ENCODE data around the gene DBNDD2.

DNA sequence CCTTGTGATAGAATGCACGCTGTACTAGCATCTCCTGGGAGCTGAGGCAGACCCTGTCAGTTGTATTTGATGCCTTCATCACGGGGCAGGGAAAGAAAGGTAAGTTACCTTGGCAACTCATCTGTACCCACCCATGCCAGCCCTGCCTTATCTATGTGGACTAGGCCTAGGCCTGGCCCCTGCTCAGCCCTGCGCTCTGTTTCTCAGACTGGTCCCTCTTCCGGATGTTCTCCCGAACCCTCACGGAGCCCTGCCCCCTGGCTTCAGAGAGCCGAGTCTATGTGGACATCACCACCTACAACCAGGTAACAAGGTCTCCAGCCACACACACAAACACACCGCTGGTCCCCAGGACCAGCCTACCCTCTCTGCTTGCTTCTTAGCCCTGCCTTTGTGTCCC lies 12.0 kb downstream of the DBNDD2 start:
- TF ChIP-seq, protein P1, sequence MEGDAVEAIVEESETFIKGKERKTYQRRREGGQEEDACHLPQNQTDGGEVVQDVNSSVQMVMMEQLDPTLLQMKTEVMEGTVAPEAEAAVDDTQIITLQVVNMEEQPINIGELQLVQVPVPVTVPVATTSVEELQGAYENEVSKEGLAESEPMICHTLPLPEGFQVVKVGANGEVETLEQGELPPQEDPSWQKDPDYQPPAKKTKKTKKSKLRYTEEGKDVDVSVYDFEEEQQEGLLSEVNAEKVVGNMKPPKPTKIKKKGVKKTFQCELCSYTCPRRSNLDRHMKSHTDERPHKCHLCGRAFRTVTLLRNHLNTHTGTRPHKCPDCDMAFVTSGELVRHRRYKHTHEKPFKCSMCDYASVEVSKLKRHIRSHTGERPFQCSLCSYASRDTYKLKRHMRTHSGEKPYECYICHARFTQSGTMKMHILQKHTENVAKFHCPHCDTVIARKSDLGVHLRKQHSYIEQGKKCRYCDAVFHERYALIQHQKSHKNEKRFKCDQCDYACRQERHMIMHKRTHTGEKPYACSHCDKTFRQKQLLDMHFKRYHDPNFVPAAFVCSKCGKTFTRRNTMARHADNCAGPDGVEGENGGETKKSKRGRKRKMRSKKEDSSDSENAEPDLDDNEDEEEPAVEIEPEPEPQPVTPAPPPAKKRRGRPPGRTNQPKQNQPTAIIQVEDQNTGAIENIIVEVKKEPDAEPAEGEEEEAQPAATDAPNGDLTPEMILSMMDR (IDR thresholded peaks at IDR 0.05) = no peak
- TF ChIP-seq POLR2A (IDR thresholded peaks at IDR 0.05) = no peak
